ENCODE data around the gene KIF18B.
A peak's percentile ranks its signal among the peaks of the same experiment; 100 is the strongest.

Gene KIF18B

DNA sequence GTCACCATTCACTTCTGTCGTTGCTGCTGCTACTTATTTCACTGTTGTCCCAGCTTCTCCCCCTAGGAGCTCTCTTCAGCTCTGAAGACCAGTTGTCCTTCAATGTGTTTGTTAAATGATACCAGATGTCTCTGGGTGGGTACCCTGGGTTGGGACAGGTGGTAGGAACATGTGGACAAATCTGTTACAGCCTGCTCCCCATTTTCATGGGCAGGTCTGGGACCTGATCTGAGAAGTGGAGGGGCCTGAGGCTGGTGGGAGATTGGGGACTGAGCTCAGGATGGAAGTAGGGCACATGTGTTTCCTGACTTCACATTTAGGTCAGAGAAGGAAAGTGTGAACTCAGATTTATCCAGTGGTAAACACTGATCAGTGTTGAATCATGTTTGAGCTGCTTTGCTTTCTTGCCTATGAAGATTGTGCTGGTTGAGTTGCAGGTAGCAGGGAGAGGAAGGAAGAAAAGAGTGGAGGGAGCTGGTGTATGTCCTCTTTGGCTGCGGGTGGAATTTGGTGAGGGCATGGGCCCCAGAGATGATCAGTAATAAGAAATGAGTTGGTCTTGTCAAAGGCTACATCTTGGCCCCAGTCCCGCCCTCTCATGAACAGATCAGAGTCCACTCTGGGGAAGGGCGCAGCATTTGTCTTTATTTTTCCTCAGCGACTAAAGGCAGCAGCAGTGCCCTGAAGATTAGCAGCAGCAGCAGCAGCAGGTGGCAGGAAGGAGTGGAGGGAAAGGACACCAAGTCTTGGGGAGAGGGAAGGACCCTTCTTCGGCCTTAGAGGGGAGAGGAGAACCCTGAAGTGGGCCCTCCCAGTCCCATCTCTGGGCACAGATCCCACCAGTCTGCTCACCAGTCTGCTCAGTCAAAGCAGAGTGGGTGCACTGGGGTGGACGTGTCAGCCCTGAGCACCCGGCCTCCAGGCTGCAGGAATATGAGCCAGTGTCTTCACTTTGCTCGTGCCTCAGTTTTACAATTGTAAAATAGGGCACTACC, 42.3 kb downstream of the KIF18B start:
- no peak overlapping the region for H3K9ac ChIP-seq (ENCODE audit: low read length)

DNA sequence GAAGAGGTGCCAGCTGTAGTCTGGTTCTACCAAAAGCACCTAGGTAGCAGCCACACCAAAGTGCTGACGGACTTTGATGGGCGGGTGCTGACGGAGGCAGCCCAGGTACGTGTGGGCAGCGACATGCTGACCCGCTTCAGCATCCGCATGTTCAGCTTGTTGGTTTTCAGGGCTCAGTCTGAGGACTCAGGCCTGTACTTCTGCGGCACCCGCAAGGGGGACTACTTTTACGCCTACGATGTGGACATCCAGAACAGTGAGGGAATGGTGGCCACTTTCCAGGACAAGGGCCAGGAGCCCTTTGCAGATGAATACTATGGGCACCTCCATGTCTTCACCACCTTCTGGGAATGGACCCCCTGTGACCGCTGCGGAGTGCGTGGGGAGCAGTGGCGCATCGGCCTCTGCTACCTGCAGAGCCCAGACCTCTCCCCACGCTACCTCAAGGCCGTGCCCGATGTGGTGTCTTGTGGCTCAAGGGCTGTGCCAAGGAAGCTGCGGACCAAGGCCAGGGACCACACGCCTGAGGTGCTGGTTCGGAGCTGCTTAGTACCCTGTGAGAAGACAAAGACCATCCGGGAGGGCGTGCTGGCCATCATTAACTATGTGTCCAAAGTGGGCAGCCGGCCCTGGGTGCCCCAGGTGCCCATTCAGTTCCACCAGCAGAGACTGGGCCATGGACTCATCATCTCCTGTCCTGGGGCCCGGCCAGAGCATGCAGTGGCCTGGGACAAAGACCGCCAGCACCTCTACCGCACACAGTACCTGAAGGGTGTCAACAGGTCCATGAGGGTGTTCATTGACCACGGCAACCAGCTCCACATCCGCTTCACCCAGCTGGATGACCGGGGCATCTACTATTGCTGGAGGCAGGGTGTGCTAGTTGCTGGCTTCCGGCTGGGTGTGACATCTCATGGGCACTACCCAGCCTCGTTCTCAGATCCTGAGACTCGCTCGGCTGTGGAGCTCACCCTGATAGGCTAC, 43.3 kb downstream of the KIF18B start:
- no peaks in the 10 kb centered on the region for H3K36me3 ChIP-seq (ENCODE audit: control insufficient read depth, low read depth, low read length)
- H3K4me3 ChIP-seq (ENCODE audit: low read length) = no peak overlapping the region
- no peaks in the 10 kb centered on the region for H3K27me3 ChIP-seq (ENCODE audit: control insufficient read depth, insufficient read depth, low read length)
- H3K27ac ChIP-seq (ENCODE audit: low read length) = no peak overlapping the region
- H3K9me3 ChIP-seq (ENCODE audit: control insufficient read depth, low read depth, low read length) = no peaks in the 10 kb centered on the region
- no peaks in the 10 kb centered on the region for H3K4me1 ChIP-seq (ENCODE audit: control insufficient read depth, low read depth, low read length)
- no peak overlapping the region for H3K9ac ChIP-seq (ENCODE audit: low read length)

More for the DNA sequence above, 42.3 kb downstream of the KIF18B start:
- H3K4me1 ChIP-seq (ENCODE audit: control insufficient read depth, low read depth, low read length) = no peaks in the 10 kb centered on the region
- H3K4me3 ChIP-seq (ENCODE audit: low read length) = no peak overlapping the region
- no peaks in the 10 kb centered on the region for H3K9me3 ChIP-seq (ENCODE audit: control insufficient read depth, low read depth, low read length)
- H3K36me3 ChIP-seq (ENCODE audit: control insufficient read depth, low read depth, low read length) = no peaks in the 10 kb centered on the region
- H3K27ac ChIP-seq (ENCODE audit: low read length) = no peak overlapping the region
- H3K27me3 ChIP-seq (ENCODE audit: control insufficient read depth, insufficient read depth, low read length) = no peaks in the 10 kb centered on the region

DNA sequence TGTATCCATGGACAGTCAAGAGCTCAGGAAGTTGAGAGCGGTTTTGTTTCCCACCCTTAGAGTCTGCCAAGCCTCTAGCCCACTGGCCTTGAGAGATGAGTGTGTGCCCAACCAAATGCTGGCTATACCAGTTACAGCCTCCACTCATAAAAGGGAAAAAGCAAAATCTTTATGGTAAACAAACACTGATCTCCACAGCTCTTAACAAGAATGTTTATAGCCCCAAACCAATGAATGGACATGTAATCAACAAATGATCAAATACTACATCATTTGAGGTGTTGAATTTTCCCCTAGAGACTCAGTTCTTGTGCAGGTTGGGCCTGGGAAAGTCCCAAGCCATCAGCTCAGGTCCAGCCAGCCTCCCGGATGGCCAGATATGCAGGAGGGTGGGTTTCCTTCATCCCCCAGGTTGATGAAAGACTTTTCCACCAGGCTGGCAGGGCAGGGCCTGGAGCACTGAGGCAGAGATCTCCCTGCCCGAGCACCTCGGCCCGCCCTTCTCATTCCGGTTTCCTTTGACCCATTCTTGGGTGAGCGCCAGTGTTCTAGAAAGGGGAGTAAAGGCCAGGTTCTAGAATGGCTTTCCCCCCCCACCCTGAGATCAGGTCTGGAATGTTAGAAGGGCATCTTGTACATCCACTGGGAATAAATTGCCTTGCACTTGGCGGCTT, 44.4 kb downstream of the KIF18B start:
- Histone ChIP-seq H3K4me1 (ENCODE audit: control insufficient read depth, low read depth, low read length) (no peaks in the 10 kb centered on the region), H3K9ac (ENCODE audit: low read length) (no peak overlapping the region), H3K9me3 (ENCODE audit: control insufficient read depth, low read depth, low read length) (no peaks in the 10 kb centered on the region), H3K4me3 (ENCODE audit: low read length) (no peak overlapping the region), H3K27me3 (ENCODE audit: control insufficient read depth, insufficient read depth, low read length) (no peaks in the 10 kb centered on the region), H3K27ac (ENCODE audit: low read length) (no peak overlapping the region), H3K36me3 (ENCODE audit: control insufficient read depth, low read depth, low read length) (no peaks in the 10 kb centered on the region)

DNA sequence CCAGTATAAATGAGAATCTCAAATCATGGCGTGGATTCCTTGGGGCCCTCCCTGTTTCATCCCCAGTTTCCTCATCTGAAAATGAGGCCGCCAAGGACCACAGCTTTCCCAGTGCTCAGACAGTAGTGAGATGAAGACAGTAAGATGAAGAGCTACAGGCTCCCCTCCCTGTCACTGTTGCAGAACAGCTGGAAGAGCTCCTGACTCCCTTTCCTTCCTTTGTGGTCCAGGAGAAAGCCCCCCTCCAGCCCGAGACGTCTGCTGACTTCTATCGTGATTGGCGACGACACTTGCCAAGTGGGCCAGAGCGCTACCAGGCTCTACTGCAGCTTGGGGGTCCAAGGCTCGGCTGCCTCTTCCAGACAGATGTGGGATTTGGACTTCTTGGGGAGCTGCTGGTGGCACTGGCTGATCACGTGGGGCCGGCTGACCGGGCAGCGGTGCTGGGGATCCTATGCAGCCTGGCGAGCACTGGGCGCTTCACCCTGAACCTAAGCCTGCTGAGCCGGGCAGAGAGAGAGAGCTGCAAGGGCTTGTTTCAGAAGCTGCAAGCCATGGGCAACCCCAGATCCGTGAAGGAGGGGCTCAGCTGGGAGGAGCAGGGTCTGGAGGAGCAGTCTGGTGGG, 45.3 kb downstream of the KIF18B start:
- H3K4me1 ChIP-seq (ENCODE audit: control insufficient read depth, low read depth, low read length) = no peaks in the 10 kb centered on the region

GRCh38 chr17:44901411-44901921, 46.1 kb downstream of the KIF18B start:
- no peaks in the 10 kb centered on the region for H3K4me1 ChIP-seq (ENCODE audit: control insufficient read depth, low read depth, low read length)
- no peaks in the 10 kb centered on the region for H3K9me3 ChIP-seq (ENCODE audit: control insufficient read depth, low read depth, low read length)
- no peak overlapping the region for H3K4me3 ChIP-seq (ENCODE audit: low read length)
- H3K36me3 ChIP-seq (ENCODE audit: control insufficient read depth, low read depth, low read length) = no peaks in the 10 kb centered on the region
- H3K9ac ChIP-seq (ENCODE audit: low read length) = no peak overlapping the region
- no peak overlapping the region for H3K27ac ChIP-seq (ENCODE audit: low read length)
- H3K27me3 ChIP-seq (ENCODE audit: control insufficient read depth, insufficient read depth, low read length) = no peaks in the 10 kb centered on the region

More for the DNA sequence above, 45.3 kb downstream of the KIF18B start:
- H3K36me3 ChIP-seq (ENCODE audit: control insufficient read depth, low read depth, low read length) = no peaks in the 10 kb centered on the region
- no peak overlapping the region for H3K27ac ChIP-seq (ENCODE audit: low read length)
- no peaks in the 10 kb centered on the region for H3K9me3 ChIP-seq (ENCODE audit: control insufficient read depth, low read depth, low read length)
- H3K9ac ChIP-seq (ENCODE audit: low read length) = no peak overlapping the region
- no peaks in the 10 kb centered on the region for H3K27me3 ChIP-seq (ENCODE audit: control insufficient read depth, insufficient read depth, low read length)
- no peak overlapping the region for H3K4me3 ChIP-seq (ENCODE audit: low read length)

DNA sequence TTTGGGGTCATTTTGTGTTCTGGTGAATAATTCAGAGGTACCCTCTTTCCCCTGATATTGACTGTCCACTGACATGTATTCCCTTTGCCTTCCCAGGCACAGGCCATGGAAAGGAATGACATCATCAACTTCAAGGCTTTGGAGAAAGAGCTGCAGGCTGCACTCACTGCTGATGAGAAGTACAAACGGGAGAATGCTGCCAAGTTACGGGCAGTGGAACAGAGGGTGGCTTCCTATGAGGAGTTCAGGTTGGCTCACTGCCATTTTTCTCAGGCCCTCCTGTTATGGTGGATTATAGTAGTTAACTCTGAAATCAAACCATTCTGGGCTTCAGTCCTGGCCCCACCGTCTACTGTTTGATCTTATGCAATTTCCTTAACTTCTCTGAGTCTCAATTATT, 46.7 kb downstream of the KIF18B start:
- Histone ChIP-seq H3K4me3 (ENCODE audit: low read length) (no peak overlapping the region), H3K36me3 (ENCODE audit: control insufficient read depth, low read depth, low read length) (peaks cover 1% of the 10 kb centered on the region), H3K27me3 (ENCODE audit: control insufficient read depth, insufficient read depth, low read length) (no peaks in the 10 kb centered on the region), H3K4me1 (ENCODE audit: control insufficient read depth, low read depth, low read length) (no peaks in the 10 kb centered on the region), H3K9me3 (ENCODE audit: control insufficient read depth, low read depth, low read length) (no peaks in the 10 kb centered on the region), H3K9ac (ENCODE audit: low read length) (no peak overlapping the region), H3K27ac (ENCODE audit: low read length) (no peak overlapping the region)

- no peaks in the 10 kb centered on the region for H3K4me1 ChIP-seq (ENCODE audit: control insufficient read depth, low read depth, low read length)
- no peaks in the 10 kb centered on the region for H3K27me3 ChIP-seq (ENCODE audit: control insufficient read depth, insufficient read depth, low read length)
- peak within 1 kb of the TSS; percentile 100 for H3K4me3 ChIP-seq (ENCODE audit: low read length)
- peak within 1 kb of the TSS; percentile 98 for H3K27ac ChIP-seq (ENCODE audit: low read length)
- no peaks in the 10 kb centered on the region for H3K9me3 ChIP-seq (ENCODE audit: control insufficient read depth, low read depth, low read length)
- H3K9ac ChIP-seq (ENCODE audit: low read length) = peak within 1 kb of the TSS; percentile 99
- H3K36me3 ChIP-seq (ENCODE audit: control insufficient read depth, low read depth, low read length) = peaks cover 4% of the 10 kb centered on the region
Observed at GRCh38 chr17:44899074-44899782, 48.3 kb downstream of the KIF18B start, which contains the start of gene EFTUD2. Gene EFTUD2 (minus strand): TSS chr17:44899445. CDS start chr17:44894521, 4,924 bp downstream.

- Histone ChIP-seq H3K27me3 (ENCODE audit: control insufficient read depth, insufficient read depth, low read length) (no peaks in the 10 kb centered on the region), H3K36me3 (ENCODE audit: control insufficient read depth, low read depth, low read length) (peaks cover 4% of the 10 kb centered on the region), H3K9ac (ENCODE audit: low read length) (peak overlapping the region; percentile 99), H3K27ac (ENCODE audit: low read length) (peak overlapping the region; percentile 98), H3K4me3 (ENCODE audit: low read length) (peak overlapping the region; percentile 100), H3K4me1 (ENCODE audit: control insufficient read depth, low read depth, low read length) (no peaks in the 10 kb centered on the region), H3K9me3 (ENCODE audit: control insufficient read depth, low read depth, low read length) (no peaks in the 10 kb centered on the region)
Observed at GRCh38 chr17:44898768-44899073, 48.9 kb downstream of the KIF18B start.

- Histone ChIP-seq H3K9ac (ENCODE audit: low read length) (no peak overlapping the region), H3K27ac (ENCODE audit: low read length) (no peak overlapping the region), H3K9me3 (ENCODE audit: control insufficient read depth, low read depth, low read length) (no peaks in the 10 kb centered on the region), H3K36me3 (ENCODE audit: control insufficient read depth, low read depth, low read length) (peaks cover 15% of the 10 kb centered on the region), H3K27me3 (ENCODE audit: control insufficient read depth, insufficient read depth, low read length) (no peaks in the 10 kb centered on the region), H3K4me1 (ENCODE audit: control insufficient read depth, low read depth, low read length) (no peaks in the 10 kb centered on the region), H3K4me3 (ENCODE audit: low read length) (no peak overlapping the region)
Observed at GRCh38 chr17:44894642-44895041, 52.9 kb downstream of the KIF18B start.

GRCh38 chr17:44892250-44892649, 55.3 kb downstream of the KIF18B start:
- Histone ChIP-seq H3K9ac (ENCODE audit: low read length) (no peak overlapping the region), H3K27me3 (ENCODE audit: control insufficient read depth, insufficient read depth, low read length) (no peaks in the 10 kb centered on the region), H3K4me1 (ENCODE audit: control insufficient read depth, low read depth, low read length) (no peaks in the 10 kb centered on the region), H3K36me3 (ENCODE audit: control insufficient read depth, low read depth, low read length) (peaks cover 15% of the 10 kb centered on the region), H3K9me3 (ENCODE audit: control insufficient read depth, low read depth, low read length) (no peaks in the 10 kb centered on the region), H3K4me3 (ENCODE audit: low read length) (no peak overlapping the region), H3K27ac (ENCODE audit: low read length) (no peak overlapping the region)

Measured in iPS-18a (cell line).